OCI-LY3 (cell line): ENCODE measurements around the gene RPLP2.

Experiments
- H2AFZ ChIP-seq: fragments of 200-600, 300-600 bp; shearing (Covaris generic); 2 replicates; pipeline ENCODE4 v1.6.0; 2014; ENCODE audit warnings: antibody characterized with exemption, low read depth, low read length
- H3K27ac ChIP-seq: fragments of 200-600, 300-600 bp; sonication (generic); 2 replicates; pipeline ENCODE4 v1.5.1; 2014; ENCODE audit warnings: mild to moderate bottlenecking, low read length, moderate library complexity, mixed read lengths
- H3K27me3 ChIP-seq: fragments of 200-600, 300-600 bp; sonication (generic); 2 replicates; pipeline ENCODE4 v1.6.1; 2014; ENCODE audit warnings: low read depth, low read length, mixed read lengths
- H3K36me3 ChIP-seq: fragments of 200-600, 300-600 bp; sonication (generic); replicated peaks from 2 replicates; pipeline ENCODE3; 2014; ENCODE audit warnings: low read depth, low read length, mixed read lengths
- H3K4me1 ChIP-seq: fragments of 300-600, 200-600 bp; sonication (generic); 2 replicates; pipeline ENCODE4 v1.6.1; 2014; ENCODE audit warnings: low read length, mixed read lengths
- H3K4me2 ChIP-seq: fragments of 200-600, 300-600 bp; sonication (generic); 2 replicates; pipeline ENCODE4 v1.6.1; 2014; ENCODE audit warnings: low read length, mixed read lengths
- H3K4me3 ChIP-seq: fragments of 300-600, 200-600 bp; sonication (generic); 2 replicates; pipeline ENCODE4 v1.5.1; 2014; ENCODE audit warnings: antibody characterized with exemption, mild to moderate bottlenecking, low read length, moderate library complexity
- H3K79me2 ChIP-seq: fragments of 300-600, 200-600 bp; shearing (Covaris generic); 2 replicates; pipeline ENCODE4 v1.6.1; 2014; ENCODE audit warnings: mild to moderate bottlenecking, low read length, mixed read lengths
- H3K9ac ChIP-seq: fragments of 300-600, 200-600 bp; shearing (Covaris generic); 2 replicates; pipeline ENCODE4 v1.6.0; 2014; ENCODE audit warnings: mild to moderate bottlenecking, low read length, moderate library complexity
- H3K9me3 ChIP-seq: fragments of 200-600, 300-600 bp; shearing (Covaris generic); 2 replicates; pipeline ENCODE4 v1.6.1; 2014; ENCODE audit warnings: low read length, mixed read lengths; ENCODE audit not compliant: insufficient read depth
- H4K20me1 ChIP-seq: fragments of 200-600, 300-600 bp; sonication (generic); 2 replicates; pipeline ENCODE4 v1.6.1; 2016; ENCODE audit warnings: low read length, mixed read lengths; ENCODE audit not compliant: insufficient read depth
- CTCF ChIP-seq: fragments of 200-600, 300-600 bp; sonication (generic); IDR thresholded peaks from 2 replicates; pipeline ENCODE4 v1.5.1; 2014; ENCODE audit warnings: antibody characterized with exemption, low read length, low read depth
- EZH2phosphoT487 ChIP-seq: fragments of 200-600 bp; shearing (Covaris generic); IDR thresholded peaks from 2 replicates; pipeline ENCODE4 v1.6.1; 2018; ENCODE audit warnings: antibody characterized with exemption, mixed run types, low read depth

RPLP2 gene

DNA sequence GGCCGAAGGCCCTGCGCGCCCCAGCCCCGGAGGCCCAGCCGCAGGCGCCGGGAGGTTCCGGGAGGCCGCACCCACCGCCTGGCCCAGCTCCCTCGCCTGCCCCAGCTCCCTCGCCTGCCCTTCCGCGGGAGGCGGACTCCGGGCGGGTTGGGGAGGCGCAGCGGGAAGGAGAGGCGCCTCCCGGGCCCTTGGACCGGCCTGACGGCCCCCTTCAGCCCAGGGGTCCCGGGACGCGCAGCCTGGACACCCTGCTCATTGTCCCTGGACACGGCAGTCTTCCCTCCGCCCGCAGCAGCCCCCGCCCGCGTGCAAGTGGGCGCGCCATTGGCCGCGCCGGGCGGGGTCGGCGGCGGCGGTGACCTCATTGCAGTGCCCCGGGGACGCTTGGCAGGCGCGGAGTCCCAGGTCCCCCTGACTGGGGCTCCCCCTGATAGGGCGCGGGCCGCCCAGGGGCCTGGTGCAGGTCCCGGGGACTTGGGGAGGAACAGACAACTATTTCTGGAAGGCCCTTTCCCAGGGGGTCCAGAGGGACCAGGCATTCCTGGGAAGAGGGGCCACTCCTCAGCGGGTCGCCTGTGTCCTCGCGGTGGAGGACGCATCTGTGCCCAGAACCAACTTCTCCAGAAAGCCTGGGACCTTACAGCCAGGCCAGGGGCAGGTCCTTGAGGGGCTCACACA, 23.5 kb downstream of the RPLP2 start:
- H3K27me3 ChIP-seq = no peaks in the 10 kb centered on the region
- peak overlapping the region; percentile 79 for H3K9ac ChIP-seq
- H3K79me2 ChIP-seq = peaks cover 9% of the 10 kb centered on the region
- peak overlapping the region; percentile 10; the same call in 1 of the 2 replicates for H3K27ac ChIP-seq
- TF ChIP-seq EZH2phosphoT487 (no peak), CTCF (no peak)
- H3K4me2 ChIP-seq = peak overlapping the region; percentile 76
- peaks cover 25% of the 10 kb centered on the region for H3K4me1 ChIP-seq
- H4K20me1 ChIP-seq = peaks cover 8% of the 10 kb centered on the region; the same call in 1 of the 2 replicates
- peak overlapping the region; percentile 93 for H3K4me3 ChIP-seq
- H3K36me3 ChIP-seq = peaks cover 9% of the 10 kb centered on the region
- no peaks in the 10 kb centered on the region for H3K9me3 ChIP-seq
- H2AFZ ChIP-seq = no peak overlapping the region

DNA sequence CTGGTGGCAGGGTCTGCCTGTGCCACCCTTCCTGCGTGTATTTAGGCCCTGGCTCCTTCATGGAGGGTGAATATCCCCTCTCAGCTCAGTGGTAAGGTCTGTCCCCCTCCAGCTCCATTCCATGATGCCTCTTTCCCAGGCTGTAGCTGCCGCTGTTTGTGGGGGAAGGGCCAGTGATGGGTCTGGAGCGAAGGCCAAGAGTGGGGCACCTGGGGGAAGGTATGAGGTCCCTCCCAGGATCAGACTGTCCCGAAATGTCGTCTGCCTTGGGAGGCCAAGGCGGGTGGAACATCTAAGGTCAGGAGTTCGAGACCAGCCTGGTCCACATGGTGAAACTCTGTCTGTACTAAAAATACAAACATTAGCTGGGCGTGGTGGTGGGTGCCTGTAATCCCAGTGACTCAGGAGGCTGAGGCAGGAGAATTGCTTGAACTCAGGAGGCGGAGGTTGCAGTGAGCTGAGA, 24.1 kb downstream of the RPLP2 start:
- Histone ChIP-seq H3K4me1 (peaks cover 24% of the 10 kb centered on the region), H3K9ac (peak overlapping the region; percentile 79), H3K27ac (no peak overlapping the region), H3K9me3 (no peaks in the 10 kb centered on the region), H3K4me2 (peak overlapping the region; percentile 76), H3K36me3 (peaks cover 9% of the 10 kb centered on the region), H3K27me3 (no peaks in the 10 kb centered on the region), H2AFZ (no peak overlapping the region), H4K20me1 (peaks cover 8% of the 10 kb centered on the region; the same call in 1 of the 2 replicates), H3K4me3 (peak overlapping the region; percentile 93), H3K79me2 (peaks cover 9% of the 10 kb centered on the region)
- TF ChIP-seq EZH2phosphoT487 (no peak), CTCF (no peak)

DNA sequence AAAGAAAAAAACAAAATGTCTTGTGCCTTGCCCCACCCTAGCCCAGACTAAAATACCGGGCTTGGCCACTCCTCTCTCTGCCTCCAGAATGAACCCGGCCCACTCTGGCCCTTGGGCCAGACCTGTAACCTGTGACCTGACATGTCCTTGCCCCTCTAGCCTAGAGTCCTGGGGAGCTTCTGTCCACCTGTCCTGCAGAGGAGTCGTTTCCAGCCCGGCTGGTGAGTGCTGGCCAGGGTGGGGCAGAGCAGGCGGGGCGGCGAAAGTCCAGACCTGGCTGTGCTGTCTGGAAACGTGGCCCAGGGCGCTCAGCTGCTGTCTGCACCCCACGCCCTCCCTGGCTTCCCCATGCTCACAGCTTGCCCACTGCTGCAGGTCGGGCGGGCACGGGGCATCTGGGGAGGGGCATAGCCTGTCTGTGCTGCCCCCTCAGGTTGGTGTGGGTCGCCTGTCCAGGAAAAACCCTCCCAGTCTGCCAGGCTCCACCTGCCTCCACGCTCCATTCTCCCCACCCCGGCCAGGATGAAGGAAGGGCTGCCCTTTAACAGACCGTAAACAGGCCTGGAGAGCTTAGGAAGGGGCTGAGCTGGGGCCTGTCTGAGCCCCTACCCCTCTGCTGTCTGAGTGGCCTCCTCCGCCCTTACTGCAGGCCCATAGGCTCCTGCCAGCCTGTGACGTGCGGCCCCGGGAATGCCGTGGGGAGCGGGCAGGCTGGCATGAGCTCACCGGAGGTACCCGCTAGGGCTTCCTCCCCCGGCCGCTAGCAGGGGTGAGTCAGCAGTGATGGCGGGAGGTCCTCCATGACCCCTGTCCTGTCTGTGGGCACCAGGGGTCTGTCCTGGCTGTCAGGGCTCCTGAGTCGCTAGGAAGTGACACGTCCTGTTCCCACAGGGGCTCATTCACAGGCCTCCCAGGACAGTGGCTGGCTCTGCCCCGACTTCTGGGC, 24.9 kb downstream of the RPLP2 start:
- H3K4me1 ChIP-seq = peaks cover 16% of the 10 kb centered on the region
- H3K36me3 ChIP-seq = peaks cover 9% of the 10 kb centered on the region
- H3K9me3 ChIP-seq = no peaks in the 10 kb centered on the region
- peaks cover 9% of the 10 kb centered on the region for H3K79me2 ChIP-seq
- no peak overlapping the region for H3K4me2 ChIP-seq
- H4K20me1 ChIP-seq = peaks cover 8% of the 10 kb centered on the region; the same call in 1 of the 2 replicates
- TF ChIP-seq CTCF = no peak
- TF ChIP-seq EZH2phosphoT487 = no peak
- H3K27me3 ChIP-seq = no peaks in the 10 kb centered on the region
- H3K9ac ChIP-seq = no peak overlapping the region
- no peak overlapping the region for H3K27ac ChIP-seq
- no peak overlapping the region for H2AFZ ChIP-seq
- no peak overlapping the region for H3K4me3 ChIP-seq

GRCh38 chr11:836274-836673, 26.5 kb downstream of the RPLP2 start:
- Histone ChIP-seq H3K4me1 (peaks cover 19% of the 10 kb centered on the region), H3K4me2 (no peak overlapping the region), H2AFZ (no peak overlapping the region), H3K79me2 (peaks cover 23% of the 10 kb centered on the region), H3K9ac (no peak overlapping the region), H3K4me3 (no peak overlapping the region), H4K20me1 (peaks cover 19% of the 10 kb centered on the region), H3K9me3 (no peaks in the 10 kb centered on the region), H3K36me3 (peaks cover 13% of the 10 kb centered on the region), H3K27me3 (no peaks in the 10 kb centered on the region), H3K27ac (no peak overlapping the region)
- TF ChIP-seq EZH2phosphoT487 (no peak), CTCF (no peak)
